Stimulated activated CD8-positive, alpha-beta memory T cell treated with anti-CD3 and anti-CD28 coated beads, Interleukin-4, amount 100 ng/mL, for 4 hours (primary cell): ENCODE measurements around the gene KIF18B.

ENCODE experiments used
- DNase-seq, 2 donors: peaks; one replicate each; pipeline ENCODE4 v3.0.0-alpha.2; 2020; ENCODE audit warnings: low read depth in 2 of 2, low spot score in 1 of 2

KIF18B gene

GRCh38 chr17:44947461-44948314 lies at the start of gene KIF18B:
KIF18B (minus strand) TSS chr17:44947773; CDS start chr17:44936344, 11,429 bp downstream.
- peak; percentile 71 to 82 for DNase-seq

- no peak for DNase-seq
Observed at GRCh38 chr17:44996304-44996703, 48.7 kb upstream of the KIF18B start.

- DNase-seq, result no peak
Observed at GRCh38 chr17:44995436-44996001, 47.9 kb upstream of the KIF18B start.

GRCh38 chr17:44992242-44992939 lies 44.8 kb upstream of the KIF18B start:
- DNase-seq, result no peak

GRCh38 chr17:44990994-44991393 lies 43.4 kb upstream of the KIF18B start:
- DNase-seq, result no peak

GRCh38 chr17:44989552-44990138 lies 42.1 kb upstream of the KIF18B start:
- DNase-seq, result no peak

GRCh38 chr17:44988044-44988942 lies 40.7 kb upstream of the KIF18B start:
- no peak for DNase-seq

- no peak for DNase-seq
Observed at GRCh38 chr17:44983563-44983962, 36.0 kb upstream of the KIF18B start.

- DNase-seq, result no peak
Observed at GRCh38 chr17:44982113-44982702, 34.6 kb upstream of the KIF18B start.

GRCh38 chr17:44981221-44981968 lies 33.8 kb upstream of the KIF18B start:
- no peak for DNase-seq

GRCh38 chr17:44979426-44979995 lies 31.9 kb upstream of the KIF18B start:
- no peak for DNase-seq

- DNase-seq, result no peak
Observed at GRCh38 chr17:44978807-44979206, 31.2 kb upstream of the KIF18B start.

GRCh38 chr17:44977814-44978550 lies 30.4 kb upstream of the KIF18B start:
- DNase-seq, result no peak

GRCh38 chr17:44977065-44977464 lies 29.5 kb upstream of the KIF18B start:
- no peak for DNase-seq

GRCh38 chr17:44976206-44976605 lies 28.6 kb upstream of the KIF18B start:
- DNase-seq, result no peak

- no peak for DNase-seq
Observed at GRCh38 chr17:44972953-44973352, 25.4 kb upstream of the KIF18B start.

GRCh38 chr17:44971776-44972483 lies 24.4 kb upstream of the KIF18B start:
- peak in 1 of 2 donors; percentile 47 for DNase-seq
